ENCODE results near the gene CCDC188.

Gene CCDC188

DNA sequence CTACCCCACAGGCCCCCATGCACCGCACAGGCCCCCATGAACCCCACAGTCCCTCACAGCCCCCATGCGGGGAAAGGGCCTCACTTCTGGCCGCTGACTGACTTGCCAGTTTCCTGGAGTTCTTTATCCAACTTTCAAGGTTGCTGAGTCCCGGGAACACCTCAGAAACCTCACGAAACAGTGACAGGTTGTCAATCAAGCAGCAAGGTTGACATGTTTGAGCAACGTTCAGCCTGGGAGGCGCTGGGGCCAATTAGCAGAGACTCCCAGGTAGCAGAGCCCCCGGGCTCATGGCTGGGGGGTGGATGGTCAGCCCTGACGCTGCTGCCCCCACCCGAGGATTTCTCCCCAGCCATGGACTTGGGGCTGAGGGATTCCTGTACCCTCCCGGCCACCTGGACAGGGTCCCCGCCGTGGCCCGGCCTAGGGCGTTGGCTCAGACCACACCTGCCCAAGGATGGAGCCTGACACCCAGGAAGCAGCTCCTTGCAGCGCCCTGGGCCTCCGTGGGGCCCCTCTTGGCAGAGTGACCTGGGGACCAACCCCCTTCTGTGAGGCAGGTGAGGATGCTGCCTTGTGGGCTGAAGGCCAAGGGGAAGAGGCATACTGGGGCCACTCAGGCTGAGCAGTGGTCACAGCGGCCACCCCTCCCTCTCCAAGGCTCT lies 33.8 kb upstream of the CCDC188 start:
- DNase-seq, result no peak

DNA sequence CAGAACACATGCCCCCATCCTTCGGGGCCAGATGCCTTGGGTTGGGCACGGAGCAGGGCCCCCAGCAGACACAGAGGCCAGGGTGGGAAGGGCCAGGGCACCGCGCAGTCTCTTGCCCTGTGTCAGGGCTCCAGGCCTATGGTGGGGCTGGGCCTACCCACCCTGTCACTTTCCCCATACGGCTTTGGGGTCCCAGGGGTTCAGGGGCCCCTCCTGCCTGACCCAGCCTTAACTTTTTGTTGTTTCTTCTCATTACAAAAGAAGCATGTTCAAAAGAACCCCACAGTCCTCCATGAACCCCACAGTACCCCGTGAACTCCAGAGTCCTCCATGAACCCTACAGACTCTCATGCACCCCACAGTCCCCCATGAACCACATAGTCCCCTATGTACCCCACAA lies 33.0 kb upstream of the CCDC188 start:
- no peak for DNase-seq

GRCh38 chr22:20183101-20183500 lies 32.2 kb upstream of the CCDC188 start:
- DNase-seq, result no peak

DNA sequence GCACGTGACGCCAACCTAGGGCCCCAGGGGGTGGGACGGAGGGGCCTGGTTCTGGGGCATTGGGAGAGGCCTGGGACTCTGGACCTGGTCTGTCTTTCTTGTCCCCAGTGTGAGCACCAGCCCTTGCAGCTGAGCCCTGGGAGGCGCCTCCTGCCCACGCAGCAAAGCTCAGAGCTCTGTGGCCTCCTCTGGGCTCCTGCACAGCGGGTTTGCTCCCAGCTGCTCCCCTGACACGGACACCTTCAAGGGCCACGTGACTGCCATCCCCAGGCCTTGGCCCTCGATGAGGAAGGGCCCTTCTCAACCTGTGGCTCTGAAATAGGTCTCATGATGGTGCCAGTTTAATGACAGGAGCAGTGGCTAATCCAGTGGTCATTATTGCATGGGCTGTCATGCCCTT lies 31.5 kb upstream of the CCDC188 start:
- peak in 1 of 2 donors; percentile 52 for DNase-seq

DNA sequence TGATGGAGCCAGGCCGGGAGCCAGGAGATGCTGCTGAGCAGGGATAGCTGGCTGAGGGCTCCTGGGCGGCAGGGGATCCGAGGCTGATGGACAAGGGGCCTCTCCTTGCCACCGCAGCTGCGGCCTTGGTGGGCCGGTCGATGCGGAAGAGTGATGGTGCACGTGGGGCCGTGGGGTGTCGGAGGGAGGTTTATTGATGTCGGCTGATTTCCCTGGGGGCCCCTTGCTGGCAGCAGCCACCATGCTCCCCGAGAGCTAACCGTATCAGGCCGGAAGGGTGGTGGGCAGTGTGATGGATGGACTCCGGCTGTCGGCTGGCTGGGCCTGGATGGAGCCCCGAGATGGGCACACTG lies 31.0 kb upstream of the CCDC188 start:
- no peak for DNase-seq

- no peak for DNase-seq
Observed at GRCh38 chr22:20181194-20181883, 30.5 kb upstream of the CCDC188 start.

DNA sequence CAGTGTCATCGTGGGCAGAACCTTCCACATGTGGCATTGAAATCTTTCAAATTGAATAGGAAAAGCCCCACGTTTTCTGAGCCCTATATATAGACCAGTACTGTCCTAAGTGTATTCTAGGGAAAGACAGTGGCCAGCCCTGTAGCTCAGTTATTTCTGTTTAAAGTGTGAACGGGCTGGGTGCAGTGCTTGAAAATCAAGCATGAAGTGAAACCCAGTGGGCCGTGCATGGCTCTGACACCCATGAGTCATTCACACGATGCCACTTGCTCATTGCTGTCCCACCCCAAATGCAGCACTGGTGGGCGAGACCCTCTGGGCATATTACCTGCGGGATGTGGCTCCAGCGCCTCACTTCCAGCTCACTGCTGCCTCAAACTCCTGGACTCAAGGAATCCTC lies 29.8 kb upstream of the CCDC188 start:
- DNase-seq, result peak; percentile 42 to 74

DNA sequence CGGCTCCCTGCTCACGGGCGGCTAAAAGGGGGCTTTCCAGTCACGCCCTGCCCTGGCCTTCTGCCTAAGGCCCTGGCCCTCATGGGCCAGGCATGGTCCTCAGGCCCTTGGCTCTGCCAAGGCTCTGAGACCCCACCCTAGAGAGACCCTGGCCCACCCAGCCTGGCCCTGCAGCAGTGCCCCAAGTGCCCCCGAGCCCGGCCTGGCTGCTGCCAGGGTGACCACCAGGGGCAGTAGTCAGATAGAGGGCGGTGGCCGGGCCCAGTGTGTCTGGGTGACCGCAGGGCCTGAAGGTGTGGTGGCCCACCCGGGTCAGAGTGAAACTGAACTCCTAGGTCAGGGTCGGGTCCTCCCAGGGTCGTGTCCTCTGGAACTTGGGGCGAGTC lies 29.4 kb upstream of the CCDC188 start:
- no peak for DNase-seq

GRCh38 chr22:20179455-20180244 lies 28.8 kb upstream of the CCDC188 start:
- no peak for DNase-seq

GRCh38 chr22:20178915-20179227 lies 28.0 kb upstream of the CCDC188 start:
- no peak for DNase-seq

GRCh38 chr22:20178075-20178914 lies 27.4 kb upstream of the CCDC188 start:
- no peak for DNase-seq

- DNase-seq, result no peak
Observed at GRCh38 chr22:20177217-20177911, 26.5 kb upstream of the CCDC188 start.

GRCh38 chr22:20176421-20177085 lies 25.7 kb upstream of the CCDC188 start:
- no peak for DNase-seq

GRCh38 chr22:20175597-20175900 lies 24.7 kb upstream of the CCDC188 start:
- DNase-seq, result no peak

GRCh38 chr22:20174785-20175596 lies 24.1 kb upstream of the CCDC188 start:
- peak in 1 of 2 donors; percentile 18 for DNase-seq

DNA sequence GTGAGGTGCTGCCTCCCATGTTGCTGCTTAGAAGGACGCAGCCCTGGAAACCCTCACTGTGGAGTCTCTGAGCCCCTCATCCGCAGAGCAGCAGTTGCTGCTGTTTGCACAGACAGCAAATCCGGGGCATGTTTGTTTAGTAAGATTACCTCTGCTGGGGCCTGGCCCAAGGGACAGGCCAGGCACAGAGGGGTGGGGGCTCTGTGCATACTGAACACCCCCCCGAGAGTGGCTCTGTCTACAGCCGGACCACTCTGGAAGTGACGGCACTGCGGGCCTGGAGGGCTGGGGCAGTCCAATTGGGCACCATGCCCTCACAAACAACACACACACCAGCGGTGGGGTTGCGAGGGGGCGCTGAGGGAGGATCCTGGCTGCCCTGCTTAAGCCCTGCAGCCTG lies 22.9 kb upstream of the CCDC188 start:
- DNase-seq, result no peak

- DNase-seq, result no peak
Observed at GRCh38 chr22:20173246-20173645, 22.4 kb upstream of the CCDC188 start.

GRCh38 chr22:20172141-20172613 lies 21.3 kb upstream of the CCDC188 start:
- DNase-seq, result no peak

- no peak for DNase-seq
Observed at GRCh38 chr22:20171288-20172140, 20.7 kb upstream of the CCDC188 start.

GRCh38 chr22:20170170-20170569 lies 19.3 kb upstream of the CCDC188 start:
- DNase-seq, result no peak
